Fibroblast of mammary gland (primary cell): ENCODE measurements around the gene FANCE.
A peak's percentile ranks its signal among the peaks of the same experiment; 100 is the strongest.

ENCODE experiments used
- DNase-seq: peaks from one replicate; pipeline ENCODE4 v3.0.0-alpha.2; 2010; ENCODE audit warnings: low read depth
- H3K4me3 ChIP-seq: 2 replicates; pipeline ENCODE4 v1.5.1; 2011; ENCODE audit warnings: low read depth, mild to moderate bottlenecking, low read length, moderate library complexity; ENCODE audit not compliant: control insufficient read depth
- TF ChIP-seq, protein P1 (sequence below): conservative IDR thresholded peaks from 2 replicates; pipeline ENCODE4 v1.5.1; 2011; ENCODE audit warnings: low read depth, low read length, inconsistent platforms; ENCODE audit not compliant: control insufficient read depth, insufficient read depth

The FANCE gene

DNA sequence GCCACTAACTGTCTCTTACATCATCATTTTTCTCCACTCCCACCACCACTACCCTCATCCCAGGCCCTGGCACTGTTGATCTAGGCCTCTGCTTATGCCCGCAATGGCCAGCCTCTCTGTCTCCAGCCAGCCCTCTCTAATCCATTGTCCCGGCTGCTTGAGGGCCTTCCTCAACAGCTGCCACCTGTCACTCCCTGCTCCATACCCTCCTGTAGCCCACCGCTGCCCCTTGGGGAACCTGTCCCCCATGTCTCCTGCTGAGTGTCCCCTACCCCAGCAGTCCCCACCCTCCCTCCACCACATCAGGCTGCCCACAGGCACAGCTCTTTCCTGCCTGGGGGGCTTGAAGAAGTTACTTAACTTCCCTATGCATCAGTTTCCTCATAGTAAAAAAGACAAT is 31.4 kb downstream of the FANCE start:
- DNase-seq: no peak
- TF ChIP-seq, protein P1, sequence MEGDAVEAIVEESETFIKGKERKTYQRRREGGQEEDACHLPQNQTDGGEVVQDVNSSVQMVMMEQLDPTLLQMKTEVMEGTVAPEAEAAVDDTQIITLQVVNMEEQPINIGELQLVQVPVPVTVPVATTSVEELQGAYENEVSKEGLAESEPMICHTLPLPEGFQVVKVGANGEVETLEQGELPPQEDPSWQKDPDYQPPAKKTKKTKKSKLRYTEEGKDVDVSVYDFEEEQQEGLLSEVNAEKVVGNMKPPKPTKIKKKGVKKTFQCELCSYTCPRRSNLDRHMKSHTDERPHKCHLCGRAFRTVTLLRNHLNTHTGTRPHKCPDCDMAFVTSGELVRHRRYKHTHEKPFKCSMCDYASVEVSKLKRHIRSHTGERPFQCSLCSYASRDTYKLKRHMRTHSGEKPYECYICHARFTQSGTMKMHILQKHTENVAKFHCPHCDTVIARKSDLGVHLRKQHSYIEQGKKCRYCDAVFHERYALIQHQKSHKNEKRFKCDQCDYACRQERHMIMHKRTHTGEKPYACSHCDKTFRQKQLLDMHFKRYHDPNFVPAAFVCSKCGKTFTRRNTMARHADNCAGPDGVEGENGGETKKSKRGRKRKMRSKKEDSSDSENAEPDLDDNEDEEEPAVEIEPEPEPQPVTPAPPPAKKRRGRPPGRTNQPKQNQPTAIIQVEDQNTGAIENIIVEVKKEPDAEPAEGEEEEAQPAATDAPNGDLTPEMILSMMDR: no peak
- H3K4me3 ChIP-seq: no peak overlapping the region

DNA sequence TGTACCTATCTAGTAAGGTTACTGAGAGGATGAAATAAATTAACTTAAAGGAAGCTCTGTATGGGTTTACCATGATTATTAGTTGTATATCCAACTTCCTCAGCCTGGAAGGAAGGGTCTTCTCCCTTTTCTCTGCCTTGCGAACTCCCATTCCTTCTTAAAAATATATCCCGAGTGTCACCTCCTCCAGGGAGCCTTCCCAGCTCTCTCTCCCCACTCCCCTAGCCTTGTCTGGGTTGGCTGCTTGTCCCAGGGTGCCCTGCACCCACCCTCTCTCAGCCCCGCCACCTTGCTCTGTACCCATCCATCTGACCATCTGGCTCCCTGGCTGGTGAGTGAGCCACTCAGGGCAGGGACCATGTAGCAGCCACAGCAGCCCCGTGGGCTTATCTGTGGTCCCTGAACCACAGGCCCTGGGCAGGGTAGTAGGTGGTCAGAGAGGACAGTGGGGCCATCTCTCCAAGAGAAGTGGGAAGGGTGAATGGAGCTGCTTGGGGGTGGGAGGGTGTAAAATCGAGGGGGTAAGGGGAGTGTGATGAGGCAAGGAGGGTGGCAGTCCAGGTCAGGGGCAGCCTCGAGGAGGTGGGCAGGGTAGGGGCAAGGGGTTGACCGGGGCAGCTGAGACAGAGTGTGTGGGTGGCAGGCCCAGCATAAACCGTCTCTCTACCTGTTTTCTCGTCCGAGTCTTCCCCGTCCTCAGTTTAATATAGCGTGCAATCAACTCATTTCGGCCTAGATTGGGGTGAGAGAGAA is 31.9 kb downstream of the FANCE start:
- TF ChIP-seq, protein P1: no peak
- DNase-seq: no peak
- H3K4me3 ChIP-seq: no peak overlapping the region

DNA sequence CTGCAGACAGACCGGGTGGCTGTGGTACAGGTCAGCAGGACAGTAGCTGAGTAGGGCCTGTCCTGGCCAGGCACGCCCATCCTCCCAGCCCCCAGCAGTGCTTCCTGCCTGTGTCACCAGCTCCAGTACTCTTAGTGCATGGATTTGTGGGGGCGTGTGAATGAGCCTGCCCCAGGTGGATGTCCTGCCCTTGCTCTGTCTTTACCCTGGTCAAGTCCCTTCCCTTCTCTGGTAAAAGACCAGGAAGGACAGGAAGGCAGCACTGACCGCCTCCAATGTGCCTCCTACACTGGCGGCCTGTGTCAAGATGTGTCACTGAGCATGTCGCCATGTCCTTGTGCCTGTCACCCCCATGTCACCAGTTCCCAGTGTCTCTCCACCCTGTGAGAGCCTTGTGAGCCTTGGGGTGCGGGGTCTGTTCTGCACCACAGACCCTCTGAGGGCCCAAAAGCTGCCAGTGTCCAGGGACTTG is 32.8 kb downstream of the FANCE start:
- no peak overlapping the region for H3K4me3 ChIP-seq
- TF ChIP-seq, protein P1: no peak
- peak; percentile 51 for DNase-seq

DNA sequence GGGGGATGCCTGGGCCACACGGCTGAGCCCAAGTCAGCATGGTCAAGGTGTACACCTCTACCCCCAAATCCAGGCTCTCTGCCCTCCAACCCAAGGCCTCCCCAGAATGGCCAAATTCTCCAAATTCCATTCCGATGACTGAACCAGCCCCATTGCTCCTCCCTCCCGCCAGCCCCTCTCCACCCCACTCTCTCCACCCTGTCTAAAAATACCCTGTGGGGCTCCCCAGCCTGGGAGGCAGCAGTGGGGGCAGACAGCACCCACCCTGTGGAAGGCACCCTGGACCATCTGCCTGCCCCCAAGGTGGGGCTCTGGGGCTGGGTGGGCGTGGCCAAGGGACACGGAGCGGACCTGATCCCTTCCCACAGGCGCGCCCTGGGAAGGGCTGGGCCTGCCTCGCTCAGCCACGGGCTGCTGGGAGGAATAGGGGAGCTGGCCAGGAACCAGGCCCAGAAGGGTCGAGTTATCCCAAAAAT is 33.3 kb downstream of the FANCE start:
- DNase-seq: no peak
- TF ChIP-seq, protein P1: no peak
- H3K4me3 ChIP-seq: no peak overlapping the region

DNA sequence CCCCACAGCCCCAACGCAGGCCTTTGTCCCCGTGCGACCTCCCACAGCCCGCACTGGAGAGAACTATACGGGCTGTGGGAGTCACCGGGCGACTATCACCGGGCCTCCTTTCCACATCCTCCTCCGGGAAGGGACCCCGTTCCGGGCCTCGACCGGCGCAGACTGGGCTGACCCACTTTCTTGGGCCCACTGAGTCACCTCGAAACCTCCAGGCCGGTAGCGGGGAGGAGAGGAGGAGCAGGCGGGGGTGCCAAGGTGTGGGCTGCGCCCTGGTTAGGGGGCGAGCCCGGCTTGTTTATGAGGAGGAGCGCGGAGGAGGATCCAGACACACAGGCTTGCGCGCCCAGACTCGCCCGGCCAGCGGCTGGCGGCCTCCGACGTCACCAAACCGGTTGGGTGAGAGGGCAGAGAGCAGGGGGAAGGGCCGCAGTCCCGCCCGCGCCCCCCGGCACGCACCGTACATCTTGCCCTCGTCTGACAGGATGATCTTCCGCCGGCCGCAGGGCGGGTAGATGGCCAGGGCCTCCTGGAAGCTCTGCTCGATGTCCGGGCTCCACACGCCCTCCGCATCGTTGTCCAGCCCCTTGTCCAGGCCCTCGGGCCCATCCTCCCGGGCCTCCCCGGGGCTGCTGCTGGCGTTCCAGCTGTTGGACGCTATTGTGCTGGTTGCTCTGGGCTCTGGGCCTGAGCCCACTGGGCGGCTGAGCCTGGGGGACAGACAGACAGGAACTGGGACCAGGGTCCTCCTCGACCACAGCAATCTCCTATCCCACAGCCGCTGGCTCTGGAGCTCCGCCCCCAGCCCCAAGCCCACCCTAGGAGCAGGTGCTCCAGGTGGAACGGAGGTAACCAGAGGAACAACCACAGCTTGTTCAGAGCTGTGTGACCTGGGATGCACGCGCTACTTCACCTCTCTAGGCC is 34.1 kb downstream of the FANCE start:
- TF ChIP-seq, protein P1: no peak
- no peak for DNase-seq
- no peak overlapping the region for H3K4me3 ChIP-seq

DNA sequence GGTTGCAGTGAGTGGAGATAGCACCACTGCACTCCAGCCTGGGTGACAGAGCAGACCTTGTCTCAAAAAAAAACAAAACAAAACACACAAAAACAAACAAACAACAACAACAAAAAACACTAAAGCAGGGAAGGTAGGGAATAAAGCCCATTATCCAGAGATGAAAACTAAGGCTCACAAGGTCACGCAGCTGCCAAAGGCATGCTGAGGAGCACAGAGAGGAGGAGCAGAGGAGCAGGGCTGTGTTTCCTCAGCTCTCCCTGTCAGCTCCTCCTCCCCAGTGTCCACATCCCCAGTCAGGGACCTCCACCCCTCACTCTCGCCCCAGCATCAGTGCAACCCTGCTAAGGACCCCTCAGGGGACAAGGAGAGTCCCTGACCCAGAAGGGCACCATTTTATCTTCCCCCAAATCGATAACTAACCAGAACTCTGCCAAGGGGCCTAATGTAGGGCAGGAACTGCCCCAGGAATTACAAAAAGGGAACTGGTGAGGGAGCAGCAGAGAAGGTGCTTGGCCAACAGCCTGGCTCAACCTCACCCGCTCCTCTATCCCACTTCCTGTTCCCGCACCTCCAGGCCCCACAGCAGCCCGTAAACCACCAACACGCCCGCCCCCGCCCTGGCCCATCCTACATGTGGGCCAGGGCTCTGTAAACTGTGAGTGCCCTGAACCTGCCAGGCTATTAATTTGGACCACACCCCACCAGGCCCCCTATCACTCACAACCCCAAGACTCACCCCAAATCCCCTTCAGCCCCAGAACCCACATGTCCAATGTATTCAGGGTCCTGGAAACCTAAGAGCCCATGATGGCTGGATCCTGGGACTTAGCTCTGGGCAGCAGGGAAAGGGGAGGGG is 35.7 kb downstream of the FANCE start:
- H3K4me3 ChIP-seq: no peak overlapping the region
- TF ChIP-seq, protein P1: no peak
- DNase-seq: no peak
